H9 (cell line): Measurements from ENCODE around the gene PRRC1. TPM values are rescaled to one million over a fixed set of nuclear protein-coding genes. Genes with fewer than 3 reads are reported as not detected.

Experiments
- DNase-seq: peaks from one replicate; pipeline ENCODE4 v3.0.0-alpha.2; 2017
- H2AFZ ChIP-seq: one replicate; pipeline ENCODE4 v1.6.1; 2013; ENCODE audit warnings: mild to moderate bottlenecking, low read length, control low read depth, moderate library complexity
- H2AK5ac ChIP-seq: 2 replicates; pipeline ENCODE4 v1.6.1; 2013; ENCODE audit warnings: low read length, control low read depth, mixed read lengths; ENCODE audit not compliant: insufficient read length
- H2BK120ac ChIP-seq: one replicate; pipeline ENCODE4 v1.6.1; 2013; ENCODE audit warnings: low read depth, mild to moderate bottlenecking, low read length, control low read depth, inconsistent platforms; ENCODE audit not compliant: poor library complexity, severe bottlenecking
- H2BK12ac ChIP-seq: 2 replicates; pipeline ENCODE4 v1.6.1; 2013; ENCODE audit warnings: low read length, control low read depth, mixed read lengths, low read depth; ENCODE audit not compliant: insufficient read length
- H2BK15ac ChIP-seq: 2 replicates; pipeline ENCODE4 v1.6.1; 2013; ENCODE audit warnings: low read depth, low read length, control low read depth
- H2BK20ac ChIP-seq: one replicate; pipeline ENCODE4 v1.6.1; 2013; ENCODE audit warnings: low read depth, mild to moderate bottlenecking, low read length, control low read depth, inconsistent platforms; ENCODE audit not compliant: poor library complexity, severe bottlenecking
- H2BK5ac ChIP-seq: 2 replicates; pipeline ENCODE4 v1.6.1; 2013; ENCODE audit warnings: low read length, control low read depth, mixed read lengths; ENCODE audit not compliant: insufficient read length
- H3K14ac ChIP-seq: 2 replicates; pipeline ENCODE4 v1.6.1; 2013; ENCODE audit warnings: low read length, control low read depth; ENCODE audit not compliant: insufficient read depth
- H3K18ac ChIP-seq: 2 replicates; pipeline ENCODE4 v1.6.1; 2013; ENCODE audit warnings: low read depth, mild to moderate bottlenecking, mixed read lengths, low read length, control low read depth; ENCODE audit not compliant: insufficient read length
- H3K23ac ChIP-seq: 2 replicates; pipeline ENCODE4 v1.6.1; 2013; ENCODE audit warnings: low read length, control low read depth, mixed read lengths, low read depth; ENCODE audit not compliant: insufficient read length
- H3K23me2 ChIP-seq: 2 replicates; pipeline ENCODE4 v1.6.1; 2013; ENCODE audit warnings: low read depth, mild to moderate bottlenecking, mixed read lengths, low read length, control low read depth; ENCODE audit not compliant: insufficient read length, poor library complexity, severe bottlenecking
- H3K27ac ChIP-seq: 2 replicates; pipeline ENCODE4 v1.5.1; 2013; ENCODE audit warnings: low read length, control low read depth, mixed read lengths, low read depth; ENCODE audit not compliant: insufficient read length
- H3K27me3 ChIP-seq: 2 replicates; pipeline ENCODE4 v1.6.1; 2013; ENCODE audit warnings: low read length, control low read depth, inconsistent platforms; ENCODE audit not compliant: insufficient read depth
- H3K4ac ChIP-seq: 2 replicates; pipeline ENCODE4 v1.6.1; 2013; ENCODE audit warnings: low read depth, mild to moderate bottlenecking, control low read depth, inconsistent platforms, low read length, moderate library complexity
- H3K4me1 ChIP-seq: 2 replicates; pipeline ENCODE4 v1.6.1; 2013; ENCODE audit warnings: low read length, control low read depth, inconsistent platforms; ENCODE audit not compliant: insufficient read depth
- H3K4me2 ChIP-seq: 2 replicates; pipeline ENCODE4 v1.6.1; 2013; ENCODE audit warnings: low read length, control low read depth, mixed read lengths; ENCODE audit not compliant: insufficient read length, insufficient read depth
- H3K56ac ChIP-seq: 2 replicates; pipeline ENCODE4 v1.6.1; 2013; ENCODE audit warnings: low read depth, mild to moderate bottlenecking, mixed read lengths, low read length, control low read depth; ENCODE audit not compliant: insufficient read length
- H3K79me1 ChIP-seq: 2 replicates; pipeline ENCODE4 v1.6.1; 2013; ENCODE audit warnings: low read depth, mild to moderate bottlenecking, moderate library complexity, low read length, control low read depth, inconsistent platforms; ENCODE audit not compliant: insufficient read depth, poor library complexity, severe bottlenecking
- H3K79me2 ChIP-seq: 2 replicates; pipeline ENCODE4 v1.6.1; 2013; ENCODE audit warnings: low read length, control low read depth, inconsistent platforms; ENCODE audit not compliant: insufficient read depth
- H3K9ac ChIP-seq: 2 replicates; pipeline ENCODE4 v1.6.1; 2013; ENCODE audit warnings: low read length, control low read depth, mixed read lengths; ENCODE audit not compliant: insufficient read length; ENCODE audit errors: extremely low read depth
- H3K9me3 ChIP-seq: one replicate; pipeline ENCODE4 v1.6.1; 2013; ENCODE audit warnings: low read depth, low read length, inconsistent platforms; ENCODE audit not compliant: control insufficient read depth
- H3T11ph ChIP-seq: one replicate; pipeline ENCODE4 v1.6.1; 2013; ENCODE audit warnings: mild to moderate bottlenecking, low read length, control low read depth, inconsistent platforms
- H4K20me1 ChIP-seq: one replicate; pipeline ENCODE4 v1.6.1; 2013; ENCODE audit not compliant: control insufficient read depth, insufficient read length, insufficient read depth
- H4K5ac ChIP-seq: 2 replicates; pipeline ENCODE4 v1.6.1; 2013; ENCODE audit warnings: low read depth, mild to moderate bottlenecking, mixed read lengths, low read length, control low read depth; ENCODE audit not compliant: insufficient read length
- H4K8ac ChIP-seq: replicated peaks from 2 replicates; pipeline ENCODE4 v1.6.1; 2013; ENCODE audit warnings: low read length, control low read depth, mixed read lengths, low read depth; ENCODE audit not compliant: insufficient read length
- H4K91ac ChIP-seq: 2 replicates; pipeline ENCODE4 v1.6.1; 2013; ENCODE audit warnings: low read depth, mild to moderate bottlenecking, moderate library complexity, mixed read lengths, low read length, control low read depth; ENCODE audit not compliant: insufficient read length
- H3K27ac Mint-ChIP-seq, 3 experiments: 2 replicates in 2 of 3; 3 replicates in 1 of 3; pipeline ENCODE4 v1.8.0; 2020 to 2021; ENCODE audit warnings: mixed read lengths in 3 of 3, mild to moderate bottlenecking in 1 of 3, moderate library complexity in 1 of 3
- H3K27me3 Mint-ChIP-seq: 2 replicates; pipeline ENCODE4 v1.8.0; 2021; ENCODE audit warnings: low read depth, mild to moderate bottlenecking, moderate library complexity, mixed read lengths
- H3K36me3 Mint-ChIP-seq, 3 experiments: 2 replicates in 2 of 3; 3 replicates in 1 of 3; pipeline ENCODE4 v1.8.0; 2020 to 2021; ENCODE audit warnings: low read depth in 3 of 3, mixed read lengths in 3 of 3; ENCODE audit not compliant: insufficient read depth in 1 of 3
- H3K4me1 Mint-ChIP-seq, 2 experiments: 2 replicates each; pipeline ENCODE4 v1.8.0; 2020; ENCODE audit warnings: mixed read lengths in 2 of 2
- H3K4me3 Mint-ChIP-seq, 2 experiments: 2 replicates in 1 of 2; 3 replicates in 1 of 2; pipeline ENCODE4 v1.8.0; 2020 to 2021; ENCODE audit warnings: mild to moderate bottlenecking in 2 of 2, mixed read lengths in 2 of 2, moderate library complexity in 1 of 2
- H3K9me3 Mint-ChIP-seq, 2 experiments: 2 replicates in 1 of 2; 3 replicates in 1 of 2; pipeline ENCODE4 v1.8.0; 2020; ENCODE audit warnings: mild to moderate bottlenecking in 2 of 2, mixed read lengths in 2 of 2, moderate library complexity in 1 of 2
- WGBS: extraction: QIAGEN DNeasy Blood & Tissue Kit; methylation state at CpG from one replicate; pipeline ENCODE4 v1.1.7; 2013; ENCODE audit warnings: missing lambda C conversion rate, low lambda C conversion rate, mixed read lengths; ENCODE audit not compliant: insufficient read length; ENCODE audit errors: extremely low coverage; 5-methylcytosine and 5-hydroxymethylcytosine counted together
- total RNA-seq: library from RNA; stranded (reverse); gene quantifications from 2 replicates; pipeline ENCODE4 v1.2.1, GENCODE V29; 2021
- TF ChIP-seq, protein P1 (sequence below): fragments of 200-600 bp; sonication (generic); conservative IDR thresholded peaks from 3 replicates; pipeline ENCODE4 v1.8.0; 2021; ENCODE audit warnings: antibody characterized with exemption, mild to moderate bottlenecking

The PRRC1 gene
- total RNA-seq, 1 experiment from 2014 or later, result 70.7 TPM

DNA sequence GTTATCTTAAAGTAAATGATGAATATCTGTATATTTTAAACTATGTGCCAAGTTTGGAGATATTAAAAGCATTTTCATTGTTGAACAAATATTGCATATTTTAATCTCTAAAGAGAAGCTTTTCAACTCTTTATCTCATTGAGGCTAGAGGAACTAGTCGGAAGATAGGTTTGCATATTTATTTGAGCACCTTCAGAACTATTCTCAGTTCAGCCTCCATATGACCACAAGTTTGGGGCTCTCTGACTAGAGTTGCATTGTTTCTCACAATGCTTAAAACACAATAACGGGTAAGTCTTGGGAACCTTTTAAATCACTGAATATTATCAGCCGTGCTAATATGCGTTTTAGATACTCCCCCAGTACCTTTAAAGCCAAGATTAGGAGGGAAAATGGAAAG lies 84.2 kb downstream of the PRRC1 start:
- Histone ChIP-seq H2BK120ac (no peak overlapping the region), H3K79me1 (no peaks in the 10 kb centered on the region), H4K91ac (no peak overlapping the region), H4K20me1 (no peaks in the 10 kb centered on the region), H2AK5ac (no peak overlapping the region), H3T11ph (no peak overlapping the region), H3K9me3 (no peaks in the 10 kb centered on the region), H3K27ac (no peak overlapping the region), H2BK12ac (no peak overlapping the region), H4K5ac (no peak overlapping the region), H3K9ac (no peak overlapping the region), H4K8ac (no peak overlapping the region), H3K4me1 (peaks cover 8% of the 10 kb centered on the region; the same call in 1 of the 2 replicates), H3K18ac (no peak overlapping the region), H3K4me2 (no peak overlapping the region), H3K23ac (no peak overlapping the region), H3K79me2 (no peaks in the 10 kb centered on the region), H2BK15ac (no peak overlapping the region), H2BK5ac (no peak overlapping the region), H3K4ac (no peak overlapping the region), H3K23me2 (no peaks in the 10 kb centered on the region), H2BK20ac (no peak overlapping the region), H2AFZ (no peak overlapping the region), H3K56ac (no peak overlapping the region), H3K14ac (no peak overlapping the region), H3K27me3 (no peaks in the 10 kb centered on the region; the same call in 1 of the 2 replicates)
- TF ChIP-seq, protein P1, sequence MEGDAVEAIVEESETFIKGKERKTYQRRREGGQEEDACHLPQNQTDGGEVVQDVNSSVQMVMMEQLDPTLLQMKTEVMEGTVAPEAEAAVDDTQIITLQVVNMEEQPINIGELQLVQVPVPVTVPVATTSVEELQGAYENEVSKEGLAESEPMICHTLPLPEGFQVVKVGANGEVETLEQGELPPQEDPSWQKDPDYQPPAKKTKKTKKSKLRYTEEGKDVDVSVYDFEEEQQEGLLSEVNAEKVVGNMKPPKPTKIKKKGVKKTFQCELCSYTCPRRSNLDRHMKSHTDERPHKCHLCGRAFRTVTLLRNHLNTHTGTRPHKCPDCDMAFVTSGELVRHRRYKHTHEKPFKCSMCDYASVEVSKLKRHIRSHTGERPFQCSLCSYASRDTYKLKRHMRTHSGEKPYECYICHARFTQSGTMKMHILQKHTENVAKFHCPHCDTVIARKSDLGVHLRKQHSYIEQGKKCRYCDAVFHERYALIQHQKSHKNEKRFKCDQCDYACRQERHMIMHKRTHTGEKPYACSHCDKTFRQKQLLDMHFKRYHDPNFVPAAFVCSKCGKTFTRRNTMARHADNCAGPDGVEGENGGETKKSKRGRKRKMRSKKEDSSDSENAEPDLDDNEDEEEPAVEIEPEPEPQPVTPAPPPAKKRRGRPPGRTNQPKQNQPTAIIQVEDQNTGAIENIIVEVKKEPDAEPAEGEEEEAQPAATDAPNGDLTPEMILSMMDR, result no peak
- no CpG with 5 or more reads among the region's 4 CpGs for WGBS
- peaks cover 14 to 15% of the 10 kb centered on the region in 2 experiments for H3K4me1 Mint-ChIP-seq
- H3K27me3 Mint-ChIP-seq, result no peaks in the 10 kb centered on the region; the same call in 1 of the 2 replicates
- H3K36me3 Mint-ChIP-seq, result no peaks in the 10 kb centered on the region
- no peak overlapping the region for H3K27ac Mint-ChIP-seq
- H3K4me3 Mint-ChIP-seq, result no peak overlapping the region
- no peak for DNase-seq
- H3K9me3 Mint-ChIP-seq, result no peaks in the 10 kb centered on the region
